T-helper 1 cell treated with Interleukin-12 subunit alpha and Interleukin-12 subunit beta and Interleukin-4 antibody, amounts not matched to agents 30 μg/mL and 1 μg/mL, for 36 hours (primary cell): ENCODE results near the gene PIK3CB.

Experiments
- H3K27ac Mint-ChIP-seq: one replicate; pipeline ENCODE4 v1.8.0; 2021; ENCODE audit warnings: mild to moderate bottlenecking, mixed read lengths
- H3K27me3 Mint-ChIP-seq: one replicate; pipeline ENCODE4 v1.8.0; 2021; ENCODE audit warnings: low read depth, mixed read lengths
- H3K36me3 Mint-ChIP-seq: one replicate; pipeline ENCODE4 v1.8.0; 2021; ENCODE audit warnings: low read depth, mixed read lengths
- H3K4me1 Mint-ChIP-seq: one replicate; pipeline ENCODE4 v1.8.0; 2021; ENCODE audit warnings: low read depth, mixed read lengths
- H3K4me3 Mint-ChIP-seq: one replicate; pipeline ENCODE4 v1.8.0; 2021; ENCODE audit warnings: mild to moderate bottlenecking, moderate library complexity, mixed read lengths
- H3K9me3 Mint-ChIP-seq: one replicate; pipeline ENCODE4 v1.8.0; 2021; ENCODE audit warnings: mixed read lengths

The PIK3CB gene

GRCh38 chr3:138834596-138835396 is at the start of gene PIK3CB:
PIK3CB (minus strand) TSS chr3:138834928; CDS start chr3:138759343, 75,585 bp downstream.
- no peaks in the 10 kb centered on the region for H3K9me3 Mint-ChIP-seq
- H3K4me3 Mint-ChIP-seq = peak within 1 kb of the TSS; percentile 97
- H3K27ac Mint-ChIP-seq = peak within 1 kb of the TSS; percentile 96
- H3K36me3 Mint-ChIP-seq = peaks cover 6% of the 10 kb centered on the region
- H3K4me1 Mint-ChIP-seq = peaks cover 22% of the 10 kb centered on the region
- no peaks in the 10 kb centered on the region for H3K27me3 Mint-ChIP-seq

DNA sequence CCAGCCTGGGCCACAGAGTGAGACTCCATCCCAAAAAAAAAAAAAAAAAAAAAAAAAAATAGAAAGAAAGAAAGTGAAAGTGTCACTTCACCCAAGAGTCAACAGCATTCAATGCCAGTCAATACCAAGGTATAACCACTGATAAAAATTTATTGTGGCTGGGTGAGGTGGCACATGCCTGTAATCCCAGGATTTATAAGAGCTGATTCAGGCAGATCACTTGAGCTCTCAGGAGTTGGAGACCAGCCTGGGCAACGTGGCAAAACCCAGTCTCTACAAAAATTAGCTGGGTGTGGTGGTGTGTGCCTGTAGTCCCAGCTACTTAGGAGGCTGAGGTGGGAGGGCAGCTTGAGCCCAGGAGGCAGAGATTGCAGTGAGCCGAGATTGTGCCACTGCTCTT is 46.5 kb upstream of the PIK3CB start:
- peaks cover 3% of the 10 kb centered on the region for H3K4me1 Mint-ChIP-seq
- no peak overlapping the region for H3K4me3 Mint-ChIP-seq
- H3K27me3 Mint-ChIP-seq = no peaks in the 10 kb centered on the region
- H3K27ac Mint-ChIP-seq = no peak overlapping the region
- peaks cover 7% of the 10 kb centered on the region for H3K9me3 Mint-ChIP-seq
- H3K36me3 Mint-ChIP-seq = no peaks in the 10 kb centered on the region

GRCh38 chr3:138879541-138880380 is 45.0 kb upstream of the PIK3CB start:
- no peak overlapping the region for H3K4me3 Mint-ChIP-seq
- peaks cover 6% of the 10 kb centered on the region for H3K36me3 Mint-ChIP-seq
- H3K9me3 Mint-ChIP-seq = peaks cover 16% of the 10 kb centered on the region
- no peak overlapping the region for H3K27ac Mint-ChIP-seq
- H3K27me3 Mint-ChIP-seq = no peaks in the 10 kb centered on the region
- peaks cover 11% of the 10 kb centered on the region for H3K4me1 Mint-ChIP-seq

DNA sequence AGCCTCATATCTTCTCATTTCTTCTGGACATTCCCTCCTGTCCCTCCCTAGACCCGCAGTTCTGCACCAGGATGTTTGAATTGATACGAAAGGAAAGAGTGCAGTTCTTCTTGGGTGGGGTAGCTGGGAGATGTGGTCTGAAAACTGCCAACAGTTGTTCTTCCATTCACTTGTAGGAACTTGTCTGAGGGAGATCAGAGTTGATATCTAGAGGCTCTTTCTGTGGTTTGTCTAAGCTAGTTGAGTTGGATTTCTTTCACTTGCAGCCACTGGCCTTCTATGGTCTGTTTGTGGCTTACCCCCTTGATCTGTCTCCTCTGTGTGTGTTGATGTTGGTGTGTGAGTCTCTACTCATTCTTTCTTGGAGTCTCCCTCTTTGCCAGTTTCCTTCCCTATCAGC is 42.5 kb upstream of the PIK3CB start:
- peaks cover 6% of the 10 kb centered on the region for H3K36me3 Mint-ChIP-seq
- peaks cover 16% of the 10 kb centered on the region for H3K9me3 Mint-ChIP-seq
- no peaks in the 10 kb centered on the region for H3K27me3 Mint-ChIP-seq
- no peak overlapping the region for H3K4me3 Mint-ChIP-seq
- H3K4me1 Mint-ChIP-seq = peaks cover 11% of the 10 kb centered on the region
- no peak overlapping the region for H3K27ac Mint-ChIP-seq

DNA sequence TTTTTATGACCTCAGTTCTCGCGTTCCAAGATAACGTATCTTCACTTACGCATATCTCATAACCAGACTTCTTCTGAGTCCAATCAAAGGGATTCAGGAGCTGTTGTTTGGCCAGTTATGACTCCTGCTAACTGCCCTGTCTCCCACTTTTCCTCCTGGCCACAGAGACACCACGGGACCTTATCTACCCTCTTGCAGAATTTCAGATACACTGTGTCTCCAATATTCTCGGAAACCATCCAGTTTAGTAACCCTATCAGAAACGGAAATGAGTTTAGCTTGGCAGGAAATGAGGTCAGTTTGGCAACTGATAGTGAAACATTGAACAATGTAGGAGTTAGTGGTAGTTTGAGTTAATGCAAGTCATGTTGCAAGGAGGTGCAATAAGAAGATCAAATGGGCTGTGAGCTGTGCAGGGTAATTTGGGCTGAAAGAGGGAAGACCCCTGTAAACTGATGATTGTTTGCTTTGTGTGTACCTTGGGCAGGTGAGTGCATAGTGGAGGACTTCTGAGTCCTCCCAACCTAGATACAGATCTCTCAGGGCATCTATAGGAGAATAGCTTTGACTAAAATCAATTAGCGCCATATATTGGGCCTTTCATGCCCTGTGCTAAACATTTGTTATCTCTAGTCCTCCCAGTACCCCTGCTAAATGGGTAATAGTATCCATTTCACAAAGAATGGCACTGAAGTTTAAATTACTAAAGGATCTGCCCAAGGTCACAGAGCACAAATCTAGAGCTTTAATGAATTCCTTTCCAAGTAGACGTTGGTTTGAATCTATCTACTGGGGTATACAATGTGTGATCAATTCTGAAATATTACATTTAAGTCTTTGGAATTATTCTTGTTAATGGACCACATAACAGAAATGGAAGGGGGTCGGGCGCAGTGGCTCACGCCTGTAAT is 41.3 kb upstream of the PIK3CB start:
- H3K4me3 Mint-ChIP-seq = no peak overlapping the region
- peak overlapping the region; percentile 38 for H3K27ac Mint-ChIP-seq
- H3K36me3 Mint-ChIP-seq = peaks cover 6% of the 10 kb centered on the region
- peaks cover 16% of the 10 kb centered on the region for H3K9me3 Mint-ChIP-seq
- H3K4me1 Mint-ChIP-seq = peaks cover 11% of the 10 kb centered on the region
- no peaks in the 10 kb centered on the region for H3K27me3 Mint-ChIP-seq

- peak overlapping the region; percentile 21 for H3K27ac Mint-ChIP-seq
- no peaks in the 10 kb centered on the region for H3K27me3 Mint-ChIP-seq
- peaks cover 6% of the 10 kb centered on the region for H3K36me3 Mint-ChIP-seq
- peaks cover 16% of the 10 kb centered on the region for H3K9me3 Mint-ChIP-seq
- H3K4me3 Mint-ChIP-seq = no peak overlapping the region
- H3K4me1 Mint-ChIP-seq = peaks cover 11% of the 10 kb centered on the region
Measured at GRCh38 chr3:138875096-138875753, 40.5 kb upstream of the PIK3CB start.

DNA sequence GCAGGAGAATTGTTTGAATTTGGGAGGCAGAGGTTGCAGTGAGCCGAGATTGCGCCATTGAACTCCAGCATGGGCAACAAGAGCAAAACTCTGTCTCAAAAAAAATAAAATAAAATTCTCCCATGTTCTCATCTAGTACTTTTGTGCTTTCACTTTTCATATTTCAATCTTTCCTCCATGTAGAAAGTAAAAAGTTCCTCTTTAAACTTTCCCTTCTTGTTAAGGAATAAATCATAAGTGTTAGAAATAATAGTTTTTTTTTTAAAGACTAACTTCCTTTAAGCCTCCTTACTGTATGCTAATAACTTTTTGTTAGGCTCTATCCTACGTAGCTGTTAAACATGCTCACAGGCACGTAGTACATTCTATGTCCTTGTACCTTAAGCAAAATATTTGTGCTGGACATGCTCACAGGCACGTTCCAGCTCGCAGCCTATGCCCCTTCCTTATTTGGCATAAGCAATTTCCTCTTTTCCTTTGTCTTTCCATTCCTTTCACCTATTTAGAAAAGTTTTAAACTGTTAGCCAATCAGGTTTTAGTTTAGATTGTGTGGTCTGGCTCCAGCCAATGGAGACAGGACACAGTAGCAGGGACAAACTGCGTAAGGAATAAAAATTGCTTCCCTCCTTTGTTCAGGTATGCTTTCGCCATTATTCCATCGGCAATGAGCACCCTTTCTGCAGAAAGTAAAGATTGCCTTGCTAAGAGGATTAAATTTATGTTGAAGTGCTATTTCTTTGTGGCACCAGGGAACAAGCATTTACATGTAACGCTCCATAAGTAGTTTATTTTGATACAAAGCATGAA is 38.9 kb upstream of the PIK3CB start:
- Mint-ChIP-seq H3K27ac (no peak overlapping the region), H3K4me1 (peaks cover 11% of the 10 kb centered on the region), H3K27me3 (no peaks in the 10 kb centered on the region), H3K36me3 (peaks cover 6% of the 10 kb centered on the region), H3K4me3 (no peak overlapping the region), H3K9me3 (peaks cover 16% of the 10 kb centered on the region)

DNA sequence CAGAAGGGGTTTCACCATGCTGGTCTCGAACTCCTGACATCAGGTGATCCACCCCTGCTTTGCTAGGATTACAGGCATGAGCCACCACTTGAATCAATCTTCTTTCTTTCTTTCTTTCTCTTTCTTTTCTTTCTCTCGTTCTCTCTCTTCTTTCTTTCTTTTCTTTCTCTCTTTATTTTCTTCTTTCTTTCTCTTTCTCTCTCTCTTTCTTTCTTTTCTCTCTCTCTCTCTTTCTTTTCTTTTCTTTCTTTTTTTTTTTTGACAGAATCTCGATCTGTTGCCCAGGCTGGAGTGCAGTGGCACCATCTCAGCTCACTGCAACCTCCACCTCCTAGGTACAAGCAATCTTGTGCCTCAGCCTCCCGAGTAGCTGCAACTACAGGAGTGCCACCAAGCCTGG is 37.9 kb upstream of the PIK3CB start:
- H3K27ac Mint-ChIP-seq = no peak overlapping the region
- H3K9me3 Mint-ChIP-seq = peaks cover 16% of the 10 kb centered on the region
- no peaks in the 10 kb centered on the region for H3K27me3 Mint-ChIP-seq
- peaks cover 6% of the 10 kb centered on the region for H3K36me3 Mint-ChIP-seq
- peaks cover 11% of the 10 kb centered on the region for H3K4me1 Mint-ChIP-seq
- no peak overlapping the region for H3K4me3 Mint-ChIP-seq

DNA sequence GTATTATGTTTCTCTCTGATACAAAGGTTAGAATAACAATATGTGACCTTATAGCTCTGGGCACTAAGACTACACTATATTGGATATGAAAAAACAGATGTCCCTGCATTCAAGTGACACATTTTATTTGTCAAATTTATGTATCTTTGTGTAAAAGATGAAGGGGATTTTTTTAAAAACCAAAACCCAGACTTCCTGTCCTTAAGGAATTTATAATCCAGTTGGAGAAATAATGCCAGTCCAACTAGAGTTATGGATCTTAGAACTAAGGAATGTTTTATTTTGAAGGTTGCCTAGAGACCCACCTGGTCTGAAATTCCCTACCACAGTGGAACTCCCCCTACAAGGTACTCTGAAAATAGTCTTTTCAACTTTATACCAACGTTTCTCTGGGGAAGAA is 33.3 kb upstream of the PIK3CB start:
- Mint-ChIP-seq H3K27me3 (no peaks in the 10 kb centered on the region), H3K4me3 (no peak overlapping the region), H3K9me3 (no peaks in the 10 kb centered on the region), H3K27ac (no peak overlapping the region), H3K4me1 (peaks cover 4% of the 10 kb centered on the region), H3K36me3 (no peaks in the 10 kb centered on the region)

DNA sequence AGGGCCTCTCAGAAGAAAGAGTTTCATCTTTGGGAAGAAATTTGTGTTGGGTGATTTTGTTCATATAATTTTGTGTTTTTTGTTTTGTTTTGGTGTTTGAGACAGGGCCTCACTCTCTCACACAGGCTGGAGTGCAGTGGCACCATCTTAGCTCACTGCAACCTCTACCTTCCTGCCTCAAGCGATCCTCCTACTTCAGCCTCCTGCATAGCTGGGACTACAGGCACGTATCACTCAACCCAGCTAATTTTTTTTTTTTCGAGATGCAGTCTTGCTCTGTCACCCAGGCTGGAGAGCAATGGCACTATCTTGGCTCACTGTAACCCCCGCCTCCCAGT is 29.0 kb upstream of the PIK3CB start:
- Mint-ChIP-seq H3K4me3 (no peak overlapping the region), H3K27me3 (no peaks in the 10 kb centered on the region), H3K4me1 (peaks cover 6% of the 10 kb centered on the region), H3K27ac (no peak overlapping the region), H3K9me3 (no peaks in the 10 kb centered on the region), H3K36me3 (no peaks in the 10 kb centered on the region)

DNA sequence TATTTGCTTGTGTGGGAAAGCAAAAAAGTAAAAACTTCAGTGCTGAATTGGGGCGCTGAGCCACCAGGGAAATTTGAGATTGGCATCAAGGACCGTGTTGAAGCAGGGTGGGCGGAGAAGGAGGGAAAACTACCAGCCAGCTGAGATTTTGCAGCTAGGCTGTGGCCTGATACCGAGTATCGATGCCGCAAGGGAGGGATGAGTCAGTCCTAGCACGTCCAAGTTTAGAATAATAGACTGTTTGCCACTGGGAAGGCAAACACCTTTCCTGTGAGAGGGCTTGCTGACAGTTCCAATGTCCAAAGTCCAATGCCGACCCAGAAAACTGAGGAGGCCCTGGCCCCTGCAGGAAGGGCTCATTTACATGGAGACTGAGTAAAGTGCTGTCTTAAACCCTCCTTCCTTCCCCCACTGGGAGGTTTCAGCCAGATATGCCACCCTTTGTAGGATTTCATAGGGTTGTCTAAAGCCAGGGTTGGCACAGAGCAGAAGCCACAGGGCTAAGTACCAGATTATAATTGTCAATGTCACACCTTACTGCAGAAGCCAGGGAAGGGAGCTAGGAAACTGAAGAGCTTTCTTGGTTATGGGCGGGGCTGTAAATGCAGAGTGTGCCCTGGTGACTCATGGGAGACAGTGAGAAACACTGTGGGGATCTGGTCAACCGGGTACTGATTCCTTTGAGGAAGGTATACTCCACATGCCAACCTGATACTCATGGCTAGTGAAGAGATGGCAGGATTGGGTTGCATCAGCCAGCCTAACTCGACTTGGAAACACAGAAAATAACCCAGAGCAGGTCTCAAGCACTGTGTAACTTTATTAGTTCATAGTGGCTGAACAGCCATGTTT is 28.4 kb upstream of the PIK3CB start:
- no peak overlapping the region for H3K4me3 Mint-ChIP-seq
- no peak overlapping the region for H3K27ac Mint-ChIP-seq
- H3K36me3 Mint-ChIP-seq = no peaks in the 10 kb centered on the region
- H3K9me3 Mint-ChIP-seq = no peaks in the 10 kb centered on the region
- peaks cover 6% of the 10 kb centered on the region for H3K4me1 Mint-ChIP-seq
- H3K27me3 Mint-ChIP-seq = no peaks in the 10 kb centered on the region

GRCh38 chr3:138862531-138862923 is 27.8 kb upstream of the PIK3CB start:
- Mint-ChIP-seq H3K27ac (no peak overlapping the region), H3K4me1 (peaks cover 6% of the 10 kb centered on the region), H3K4me3 (no peak overlapping the region), H3K9me3 (no peaks in the 10 kb centered on the region), H3K36me3 (no peaks in the 10 kb centered on the region), H3K27me3 (no peaks in the 10 kb centered on the region)

DNA sequence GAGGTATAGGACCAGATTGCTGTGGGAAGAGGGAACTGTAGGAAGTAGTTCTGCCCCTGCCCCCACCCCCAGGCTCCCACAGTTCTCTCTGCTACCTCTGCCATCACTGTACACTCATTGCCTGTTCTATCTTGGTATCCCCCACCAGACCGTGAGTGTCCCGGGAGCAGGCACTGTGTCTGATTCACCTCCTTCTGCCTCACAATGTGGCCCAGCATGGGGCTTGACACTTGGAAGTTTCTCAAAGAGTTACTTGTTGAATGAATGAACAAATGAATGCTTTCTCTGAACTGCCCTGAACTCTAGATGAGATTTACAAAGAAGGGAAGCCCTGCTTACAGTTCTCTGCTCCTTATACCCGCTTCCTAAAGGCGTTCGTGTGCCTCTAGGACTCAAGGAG is 27.1 kb upstream of the PIK3CB start:
- Mint-ChIP-seq H3K27me3 (no peaks in the 10 kb centered on the region), H3K27ac (no peak overlapping the region), H3K9me3 (no peaks in the 10 kb centered on the region), H3K36me3 (no peaks in the 10 kb centered on the region), H3K4me3 (no peak overlapping the region), H3K4me1 (peaks cover 6% of the 10 kb centered on the region)
